HG03439 (cell line): Measurements from ENCODE around the gene ADPGK.
"Not testable (repeated sequence)": the region's sequence is repeated elsewhere in the genome, so short reads cannot be mapped to it uniquely, and the experiment has no call there.

Source experiments
- ATAC-seq: cut with Tn5 transposase; IDR thresholded peaks from one replicate; pipeline ENCODE4 v1.9.1; 2021; ENCODE audit warnings: mild to moderate bottlenecking, moderate library complexity; ENCODE audit not compliant: unreplicated experiment

ADPGK gene

DNA sequence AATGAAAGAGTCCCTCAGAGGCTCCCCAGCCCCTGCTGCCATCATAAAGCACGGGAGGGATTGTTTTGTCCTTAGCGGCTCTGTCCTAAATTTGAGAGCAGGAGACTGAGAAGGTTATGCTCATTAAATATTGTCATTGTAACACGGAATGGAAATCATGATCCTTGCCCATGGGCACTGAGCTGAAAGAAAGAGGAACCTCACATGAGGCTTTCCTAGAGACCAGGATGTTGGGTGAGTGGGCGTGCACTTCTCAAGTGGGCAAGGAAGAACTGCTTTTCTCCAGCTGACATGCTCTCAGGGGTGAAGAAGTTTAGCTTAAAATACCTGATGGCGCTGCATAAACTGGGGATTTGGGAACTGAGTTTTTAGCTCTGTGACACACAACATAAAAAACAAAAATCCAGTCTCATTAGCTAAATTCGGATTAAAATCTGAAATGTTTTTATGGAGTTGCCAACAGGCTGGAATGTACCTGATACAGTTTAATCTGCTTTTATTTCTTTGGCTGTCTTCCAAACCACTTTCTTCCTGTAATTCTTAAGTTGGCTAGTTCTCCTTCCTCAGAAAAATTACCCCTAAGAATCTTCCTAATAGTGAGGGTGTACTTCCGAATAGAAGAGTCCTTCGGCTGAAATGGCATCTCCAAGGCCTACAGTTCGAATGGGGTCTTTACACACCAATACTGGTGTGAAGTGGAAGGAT, 31.7 kb downstream of the ADPGK start:
- ATAC-seq, result no peak

GRCh38 chr15:72749700-72750099, 33.9 kb downstream of the ADPGK start:
- no peak for ATAC-seq

- ATAC-seq, result no peak
Observed at GRCh38 chr15:72740219-72740618, 43.3 kb downstream of the ADPGK start.

DNA sequence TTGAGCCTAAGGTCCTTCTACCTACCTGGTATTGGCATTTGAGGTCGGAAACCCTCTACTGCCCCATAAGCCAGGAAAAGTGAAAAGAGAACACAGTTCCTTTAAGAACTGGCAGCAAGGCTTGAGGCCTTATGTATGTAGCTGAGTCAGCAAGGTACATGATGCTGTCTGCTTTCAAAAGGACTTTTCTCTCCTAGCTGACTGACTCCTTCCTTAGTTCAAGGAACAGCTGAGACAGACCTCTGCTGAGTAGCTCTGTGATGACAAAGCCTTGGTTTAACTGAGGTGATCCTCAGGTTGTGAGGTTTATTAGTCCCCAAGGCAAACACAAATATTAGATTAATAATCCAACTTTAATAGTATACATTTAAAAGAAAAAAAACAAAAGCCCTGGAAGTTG, 45.8 kb downstream of the ADPGK start:
- no peak for ATAC-seq

DNA sequence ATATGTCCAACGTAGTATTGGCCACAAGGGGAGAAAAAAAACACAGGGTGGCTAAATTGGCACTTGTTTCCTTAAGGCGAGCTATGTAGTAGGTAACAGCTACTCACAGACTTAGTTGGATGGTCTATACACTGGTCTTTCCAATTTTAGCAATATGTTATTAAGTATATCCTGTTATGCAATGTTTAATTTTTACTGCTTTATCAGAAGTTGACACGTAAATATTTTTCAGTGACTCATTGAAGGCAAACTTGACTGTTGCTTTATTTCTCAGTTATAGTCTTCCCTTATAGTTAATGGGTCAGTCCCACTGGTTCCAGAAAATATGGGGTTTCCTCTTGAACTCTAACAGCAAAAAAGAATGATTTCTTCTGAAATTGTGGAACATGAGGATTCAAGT, 46.5 kb downstream of the ADPGK start:
- no peak for ATAC-seq

DNA sequence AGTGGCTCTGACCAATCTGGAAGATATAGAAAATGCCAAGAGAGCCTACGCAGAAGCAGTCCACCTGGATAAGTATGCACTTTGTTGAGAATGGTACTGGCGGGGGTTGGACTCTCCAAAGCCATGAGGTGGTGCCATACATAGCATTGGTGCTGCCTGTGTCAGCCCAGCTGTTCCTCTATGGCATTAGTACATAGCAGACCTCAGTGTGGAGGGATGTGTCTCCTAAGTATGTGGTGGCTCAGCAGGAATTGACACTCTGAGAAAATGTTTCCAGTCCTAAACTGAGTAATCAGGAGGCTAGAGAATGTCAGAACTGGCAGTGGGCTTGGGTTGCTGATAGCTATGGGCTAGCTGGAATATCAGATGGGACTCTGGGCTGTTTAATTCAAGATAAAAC, 48.4 kb downstream of the ADPGK start:
- ATAC-seq, result no peak

- no peak for ATAC-seq
Observed at GRCh38 chr15:72733941-72734738, 49.4 kb downstream of the ADPGK start.

DNA sequence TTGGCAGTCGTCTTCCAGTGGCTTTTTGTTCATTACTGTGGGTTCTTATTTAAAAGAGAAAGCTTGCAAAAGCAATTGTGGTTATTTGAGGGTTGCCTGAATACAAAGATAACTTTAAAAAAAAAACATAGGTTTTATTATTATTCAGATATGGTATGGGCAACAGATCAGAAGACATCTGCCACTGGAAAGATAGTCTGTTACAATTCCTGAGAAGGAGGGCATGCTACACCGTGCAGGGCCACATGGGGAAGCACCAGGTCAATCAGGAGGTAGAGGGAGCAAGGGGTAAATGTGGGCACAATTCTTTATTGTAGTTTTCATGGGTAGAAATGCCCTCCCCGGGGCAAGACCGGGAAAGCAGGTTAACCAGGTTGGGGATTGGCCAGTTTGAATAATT, 51.0 kb downstream of the ADPGK start:
- ATAC-seq, result no peak

DNA sequence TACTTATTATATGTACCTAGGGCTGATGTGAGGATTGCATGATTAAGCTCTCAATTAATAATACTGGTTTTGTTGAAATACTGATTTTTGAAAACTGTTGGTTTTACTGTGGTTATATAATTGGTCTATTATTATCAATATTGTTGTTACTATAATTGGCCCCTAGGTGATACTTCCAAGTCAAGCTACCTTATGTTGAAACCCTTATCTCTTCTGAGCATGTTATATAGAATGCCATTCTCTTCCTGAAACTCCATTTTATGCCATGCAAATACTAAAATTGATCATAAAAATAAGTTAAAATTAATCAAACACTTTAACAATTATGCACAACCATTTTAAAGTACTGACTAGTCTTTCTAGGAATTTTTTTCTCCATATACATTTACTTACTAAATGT, 51.5 kb downstream of the ADPGK start:
- no peak for ATAC-seq

GRCh38 chr15:72728821-72729220, 54.7 kb downstream of the ADPGK start:
- no peak for ATAC-seq

GRCh38 chr15:72728249-72728648, 55.3 kb downstream of the ADPGK start:
- ATAC-seq, result not testable (repeated sequence)

DNA sequence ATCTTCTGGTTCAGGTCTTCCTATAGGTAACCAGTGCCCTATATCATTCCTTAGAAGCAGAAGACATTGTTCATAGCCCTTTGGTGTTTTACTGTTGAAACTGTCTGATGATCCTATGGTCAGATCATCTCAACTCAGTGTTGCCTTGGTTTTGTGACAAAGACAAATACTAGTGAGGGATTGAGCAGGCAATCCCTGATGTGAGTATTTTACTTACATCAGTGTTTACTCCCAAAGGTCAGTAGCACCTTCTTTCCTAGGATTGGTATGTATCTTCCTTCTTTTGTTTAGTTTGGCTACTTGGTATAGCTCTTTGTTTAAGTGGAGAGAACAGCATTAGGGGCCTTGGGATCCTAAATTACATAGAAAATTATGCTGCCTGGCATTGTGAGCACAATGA, 56.4 kb downstream of the ADPGK start:
- ATAC-seq, result no peak

GRCh38 chr15:72725851-72726250, 57.7 kb downstream of the ADPGK start:
- ATAC-seq, result not testable (repeated sequence)

DNA sequence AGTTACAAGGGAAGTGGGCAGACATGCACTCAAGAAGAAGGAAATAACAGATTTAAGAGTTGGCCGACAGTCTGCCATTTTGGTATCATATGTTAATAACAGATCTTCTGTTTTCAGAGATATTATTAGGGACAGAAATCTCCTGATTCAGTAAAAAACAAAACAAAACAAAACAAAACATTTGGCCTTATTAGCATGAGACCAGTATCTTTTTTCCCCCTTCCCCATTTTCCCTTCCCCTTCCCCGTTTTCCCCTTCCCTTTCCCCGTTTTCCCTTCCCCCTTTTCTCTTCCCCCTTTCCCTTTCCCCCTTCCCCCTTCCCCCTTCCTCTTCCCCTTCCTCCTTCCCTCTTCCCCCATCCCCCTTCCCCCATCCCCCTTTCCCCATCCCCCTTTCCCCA, 58.1 kb downstream of the ADPGK start:
- ATAC-seq, result no peak

- ATAC-seq, result no peak
Observed at GRCh38 chr15:72724028-72724427, 59.5 kb downstream of the ADPGK start.

- ATAC-seq, result no peak
Observed at GRCh38 chr15:72722071-72722696, 61.4 kb downstream of the ADPGK start.

- ATAC-seq, result not testable (repeated sequence)
Observed at GRCh38 chr15:72708551-72709303, 74.8 kb downstream of the ADPGK start.

- no peak for ATAC-seq
Observed at GRCh38 chr15:72706266-72706665, 77.3 kb downstream of the ADPGK start.
